ENCODE results near the gene ZNF197.

- TF ChIP-seq CTCF (IDR thresholded peaks at IDR 0.05): no peak
- TF ChIP-seq POLR2A (IDR thresholded peaks at IDR 0.05): no peak
These were observed 44.9 kb downstream of the ZNF197 start for GRCh38 chr3:44669760-44670159.
